ENCODE measurements around the gene WDR86.

GRCh38 chr7:151405056-151405455 is 4.8 kb downstream of the WDR86 start:
- TF ChIP-seq EZH2 (IDR thresholded peaks at IDR 0.05; ENCODE audit: low read depth), result no peak
- TF ChIP-seq, protein P1, sequence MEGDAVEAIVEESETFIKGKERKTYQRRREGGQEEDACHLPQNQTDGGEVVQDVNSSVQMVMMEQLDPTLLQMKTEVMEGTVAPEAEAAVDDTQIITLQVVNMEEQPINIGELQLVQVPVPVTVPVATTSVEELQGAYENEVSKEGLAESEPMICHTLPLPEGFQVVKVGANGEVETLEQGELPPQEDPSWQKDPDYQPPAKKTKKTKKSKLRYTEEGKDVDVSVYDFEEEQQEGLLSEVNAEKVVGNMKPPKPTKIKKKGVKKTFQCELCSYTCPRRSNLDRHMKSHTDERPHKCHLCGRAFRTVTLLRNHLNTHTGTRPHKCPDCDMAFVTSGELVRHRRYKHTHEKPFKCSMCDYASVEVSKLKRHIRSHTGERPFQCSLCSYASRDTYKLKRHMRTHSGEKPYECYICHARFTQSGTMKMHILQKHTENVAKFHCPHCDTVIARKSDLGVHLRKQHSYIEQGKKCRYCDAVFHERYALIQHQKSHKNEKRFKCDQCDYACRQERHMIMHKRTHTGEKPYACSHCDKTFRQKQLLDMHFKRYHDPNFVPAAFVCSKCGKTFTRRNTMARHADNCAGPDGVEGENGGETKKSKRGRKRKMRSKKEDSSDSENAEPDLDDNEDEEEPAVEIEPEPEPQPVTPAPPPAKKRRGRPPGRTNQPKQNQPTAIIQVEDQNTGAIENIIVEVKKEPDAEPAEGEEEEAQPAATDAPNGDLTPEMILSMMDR (conservative IDR thresholded peaks at IDR 0.05), result no peak
